GM21390 (cell line): ENCODE results near the gene NDUFAF8.
"Not testable (repeated sequence)": the region's sequence is repeated elsewhere in the genome, so short reads cannot be mapped to it uniquely, and the experiment has no call there.

Source experiments
- ATAC-seq: cut with Tn5 transposase; IDR thresholded peaks from one replicate; pipeline ENCODE4 v1.9.1; 2021; ENCODE audit not compliant: unreplicated experiment

NDUFAF8 gene

GRCh38 chr17:81222906-81223761 lies 16.0 kb upstream of the NDUFAF8 start, which contains the start of gene CEP131:
Gene CEP131, minus strand, starts transcription at chr17:81222965. Its CDS starts 2,909 bp downstream, at chr17:81220056.
- peak; percentile 89 for ATAC-seq

- ATAC-seq: no peak
Observed at GRCh38 chr17:81223762-81224130, 15.4 kb upstream of the NDUFAF8 start.

GRCh38 chr17:81227630-81228029 lies 11.5 kb upstream of the NDUFAF8 start:
- not testable (repeated sequence) for ATAC-seq

- no peak for ATAC-seq
Observed at GRCh38 chr17:81228420-81228819, 10.7 kb upstream of the NDUFAF8 start.

- ATAC-seq: no peak
Observed at GRCh38 chr17:81228834-81229665, 10.1 kb upstream of the NDUFAF8 start.

GRCh38 chr17:81229666-81229920 lies 9.5 kb upstream of the NDUFAF8 start:
- ATAC-seq: no peak

- ATAC-seq: no peak
Observed at GRCh38 chr17:81230043-81230820, 8.9 kb upstream of the NDUFAF8 start.

GRCh38 chr17:81231121-81231645 lies 7.9 kb upstream of the NDUFAF8 start:
- ATAC-seq: no peak

GRCh38 chr17:81231766-81232581 lies 7.1 kb upstream of the NDUFAF8 start:
- no peak for ATAC-seq

- ATAC-seq: no peak
Observed at GRCh38 chr17:81232616-81233241, 6.4 kb upstream of the NDUFAF8 start.

- ATAC-seq: no peak
Observed at GRCh38 chr17:81233316-81233715, 5.8 kb upstream of the NDUFAF8 start.

- ATAC-seq: no peak
Observed at GRCh38 chr17:81233811-81234505, 5.2 kb upstream of the NDUFAF8 start.

- ATAC-seq: no peak
Observed at GRCh38 chr17:81234506-81234855, 4.6 kb upstream of the NDUFAF8 start.

GRCh38 chr17:81234940-81235821 lies 3.9 kb upstream of the NDUFAF8 start:
- ATAC-seq: no peak

GRCh38 chr17:81235822-81236740 lies 3.0 kb upstream of the NDUFAF8 start:
- ATAC-seq: no peak

- ATAC-seq: no peak
Observed at GRCh38 chr17:81236784-81237183, 2.3 kb upstream of the NDUFAF8 start.
